Measurements from ENCODE around the gene UBE2B. TPM values are rescaled to one million over a fixed set of nuclear protein-coding genes. Genes with fewer than 3 reads are reported as not detected.

The UBE2B gene
- total and polyA plus RNA-seq, 2 experiments from 2014 or later: 19.3 to 184 TPM

- TF ChIP-seq, protein P1, sequence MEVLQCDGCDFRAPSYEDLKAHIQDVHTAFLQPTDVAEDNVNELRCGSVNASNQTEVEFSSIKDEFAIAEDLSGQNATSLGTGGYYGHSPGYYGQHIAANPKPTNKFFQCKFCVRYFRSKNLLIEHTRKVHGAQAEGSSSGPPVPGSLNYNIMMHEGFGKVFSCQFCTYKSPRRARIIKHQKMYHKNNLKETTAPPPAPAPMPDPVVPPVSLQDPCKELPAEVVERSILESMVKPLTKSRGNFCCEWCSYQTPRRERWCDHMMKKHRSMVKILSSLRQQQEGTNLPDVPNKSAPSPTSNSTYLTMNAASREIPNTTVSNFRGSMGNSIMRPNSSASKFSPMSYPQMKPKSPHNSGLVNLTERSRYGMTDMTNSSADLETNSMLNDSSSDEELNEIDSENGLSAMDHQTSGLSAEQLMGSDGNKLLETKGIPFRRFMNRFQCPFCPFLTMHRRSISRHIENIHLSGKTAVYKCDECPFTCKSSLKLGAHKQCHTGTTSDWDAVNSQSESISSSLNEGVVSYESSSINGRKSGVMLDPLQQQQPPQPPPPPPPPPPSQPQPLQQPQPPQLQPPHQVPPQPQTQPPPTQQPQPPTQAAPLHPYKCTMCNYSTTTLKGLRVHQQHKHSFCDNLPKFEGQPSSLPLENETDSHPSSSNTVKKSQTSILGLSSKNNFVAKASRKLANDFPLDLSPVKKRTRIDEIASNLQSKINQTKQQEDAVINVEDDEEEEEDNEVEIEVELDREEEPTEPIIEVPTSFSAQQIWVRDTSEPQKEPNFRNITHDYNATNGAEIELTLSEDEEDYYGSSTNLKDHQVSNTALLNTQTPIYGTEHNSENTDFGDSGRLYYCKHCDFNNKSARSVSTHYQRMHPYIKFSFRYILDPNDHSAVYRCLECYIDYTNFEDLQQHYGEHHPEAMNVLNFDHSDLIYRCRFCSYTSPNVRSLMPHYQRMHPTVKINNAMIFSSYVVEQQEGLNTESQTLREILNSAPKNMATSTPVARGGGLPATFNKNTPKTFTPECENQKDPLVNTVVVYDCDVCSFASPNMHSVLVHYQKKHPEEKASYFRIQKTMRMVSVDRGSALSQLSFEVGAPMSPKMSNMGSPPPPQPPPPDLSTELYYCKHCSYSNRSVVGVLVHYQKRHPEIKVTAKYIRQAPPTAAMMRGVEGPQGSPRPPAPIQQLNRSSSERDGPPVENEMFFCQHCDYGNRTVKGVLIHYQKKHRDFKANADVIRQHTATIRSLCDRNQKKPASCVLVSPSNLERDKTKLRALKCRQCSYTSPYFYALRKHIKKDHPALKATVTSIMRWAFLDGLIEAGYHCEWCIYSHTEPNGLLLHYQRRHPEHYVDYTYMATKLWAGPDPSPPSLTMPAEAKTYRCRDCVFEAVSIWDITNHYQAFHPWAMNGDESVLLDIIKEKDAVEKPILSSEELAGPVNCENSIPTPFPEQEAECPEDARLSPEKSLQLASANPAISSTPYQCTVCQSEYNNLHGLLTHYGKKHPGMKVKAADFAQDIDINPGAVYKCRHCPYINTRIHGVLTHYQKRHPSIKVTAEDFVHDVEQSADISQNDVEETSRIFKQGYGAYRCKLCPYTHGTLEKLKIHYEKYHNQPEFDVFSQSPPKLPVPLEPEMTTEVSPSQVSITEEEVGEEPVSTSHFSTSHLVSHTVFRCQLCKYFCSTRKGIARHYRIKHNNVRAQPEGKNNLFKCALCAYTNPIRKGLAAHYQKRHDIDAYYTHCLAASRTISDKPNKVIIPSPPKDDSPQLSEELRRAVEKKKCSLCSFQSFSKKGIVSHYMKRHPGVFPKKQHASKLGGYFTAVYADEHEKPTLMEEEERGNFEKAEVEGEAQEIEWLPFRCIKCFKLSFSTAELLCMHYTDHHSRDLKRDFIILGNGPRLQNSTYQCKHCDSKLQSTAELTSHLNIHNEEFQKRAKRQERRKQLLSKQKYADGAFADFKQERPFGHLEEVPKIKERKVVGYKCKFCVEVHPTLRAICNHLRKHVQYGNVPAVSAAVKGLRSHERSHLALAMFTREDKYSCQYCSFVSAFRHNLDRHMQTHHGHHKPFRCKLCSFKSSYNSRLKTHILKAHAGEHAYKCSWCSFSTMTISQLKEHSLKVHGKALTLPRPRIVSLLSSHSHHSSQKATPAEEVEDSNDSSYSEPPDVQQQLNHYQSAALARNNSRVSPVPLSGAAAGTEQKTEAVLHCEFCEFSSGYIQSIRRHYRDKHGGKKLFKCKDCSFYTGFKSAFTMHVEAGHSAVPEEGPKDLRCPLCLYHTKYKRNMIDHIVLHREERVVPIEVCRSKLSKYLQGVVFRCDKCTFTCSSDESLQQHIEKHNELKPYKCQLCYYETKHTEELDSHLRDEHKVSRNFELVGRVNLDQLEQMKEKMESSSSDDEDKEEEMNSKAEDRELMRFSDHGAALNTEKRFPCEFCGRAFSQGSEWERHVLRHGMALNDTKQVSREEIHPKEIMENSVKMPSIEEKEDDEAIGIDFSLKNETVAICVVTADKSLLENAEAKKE (CRISPR knock-in tag; IDR thresholded peaks at IDR 0.05): no peak
- TF ChIP-seq, protein P2, sequence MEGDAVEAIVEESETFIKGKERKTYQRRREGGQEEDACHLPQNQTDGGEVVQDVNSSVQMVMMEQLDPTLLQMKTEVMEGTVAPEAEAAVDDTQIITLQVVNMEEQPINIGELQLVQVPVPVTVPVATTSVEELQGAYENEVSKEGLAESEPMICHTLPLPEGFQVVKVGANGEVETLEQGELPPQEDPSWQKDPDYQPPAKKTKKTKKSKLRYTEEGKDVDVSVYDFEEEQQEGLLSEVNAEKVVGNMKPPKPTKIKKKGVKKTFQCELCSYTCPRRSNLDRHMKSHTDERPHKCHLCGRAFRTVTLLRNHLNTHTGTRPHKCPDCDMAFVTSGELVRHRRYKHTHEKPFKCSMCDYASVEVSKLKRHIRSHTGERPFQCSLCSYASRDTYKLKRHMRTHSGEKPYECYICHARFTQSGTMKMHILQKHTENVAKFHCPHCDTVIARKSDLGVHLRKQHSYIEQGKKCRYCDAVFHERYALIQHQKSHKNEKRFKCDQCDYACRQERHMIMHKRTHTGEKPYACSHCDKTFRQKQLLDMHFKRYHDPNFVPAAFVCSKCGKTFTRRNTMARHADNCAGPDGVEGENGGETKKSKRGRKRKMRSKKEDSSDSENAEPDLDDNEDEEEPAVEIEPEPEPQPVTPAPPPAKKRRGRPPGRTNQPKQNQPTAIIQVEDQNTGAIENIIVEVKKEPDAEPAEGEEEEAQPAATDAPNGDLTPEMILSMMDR (conservative IDR thresholded peaks at IDR 0.05; ENCODE audit: low read depth in 2 of 2): no peak
- no peak for TF ChIP-seq EZH2 (IDR thresholded peaks at IDR 0.05; ENCODE audit: low read depth, unreplicated experiment)
- no peak for TF ChIP-seq STAT1 (IDR thresholded peaks at IDR 0.05; ENCODE audit: unreplicated experiment)
Observed at GRCh38 chr5:134345996-134346395, 25.4 kb upstream of the UBE2B start (continued).

GRCh38 chr5:134349463-134349862 lies 21.9 kb upstream of the UBE2B start:
- H3K36me3 Mint-ChIP-seq (ENCODE audit: low read depth): no peaks in the 10 kb centered on the region
- ATAC-seq (no peak), DNase-seq (ENCODE audit: low spot score) (no peak)
- H3K4me3 ChIP-seq: no peak overlapping the region
- H3K36me3 ChIP-seq (ENCODE audit: insufficient read depth): 0 out of 2 replicates have a peak, but pooled peaks cover 5% of the 10 kb centered on the region
- peaks cover 12% of the 10 kb centered on the region; the same call in 2 of the 3 replicates for H3K4me1 Mint-ChIP-seq
- peaks cover 11% of the 10 kb centered on the region; the same call in 1 of the 2 replicates for H3K4me1 ChIP-seq (ENCODE audit: insufficient read depth)
- H3K79me2 ChIP-seq (replicated peaks; ENCODE audit: insufficient read depth): no peaks in the 10 kb centered on the region
- H3K9me3 Mint-ChIP-seq: no peaks in the 10 kb centered on the region
- no peak overlapping the region for H2AFZ ChIP-seq
- H3K27me3 Mint-ChIP-seq (ENCODE audit: insufficient read depth, low read depth, poor library complexity): peaks cover 5% of the 10 kb centered on the region
- H3K27ac Mint-ChIP-seq: no peak overlapping the region
- no peak overlapping the region for H3K27ac ChIP-seq (ENCODE audit: low read depth)
- no peaks in the 10 kb centered on the region for H3K9me2 ChIP-seq (ENCODE audit: insufficient read depth)
- H3K4me2 ChIP-seq: no peak overlapping the region
- no peaks in the 10 kb centered on the region for H3K27me3 ChIP-seq (ENCODE audit: insufficient read depth)
- H3F3A ChIP-seq (replicated peaks; ENCODE audit: low read depth): no peaks in the 10 kb centered on the region
- H3K4me3 Mint-ChIP-seq: no peak overlapping the region
- H4K20me1 ChIP-seq (replicated peaks; ENCODE audit: insufficient read depth): no peaks in the 10 kb centered on the region
- TF ChIP-seq EZH2 (IDR thresholded peaks at IDR 0.05; ENCODE audit: low read depth, unreplicated experiment) (no peak), ZNF331 (CRISPR knock-in tag; IDR thresholded peaks at IDR 0.05; ENCODE audit: low read depth) (no peak), ETS1 (IDR thresholded peaks at IDR 0.05) (no peak), STAT1 (IDR thresholded peaks at IDR 0.05; ENCODE audit: unreplicated experiment) (no peak)
- TF ChIP-seq, protein P1 (CRISPR knock-in tag; IDR thresholded peaks at IDR 0.05): no peak
